IMR-90 (cell line): Measurements from ENCODE around the gene SOX6.

Experiments used
- BHLHE40 ChIP-seq: fragments of 150-350 bp; IDR thresholded peaks from 2 replicates; pipeline ENCODE4 v1.6.1; 2016; ENCODE audit warnings: mild to moderate bottlenecking, low read depth, low read length
- FOS ChIP-seq: fragments of 150-350 bp; IDR thresholded peaks from 2 replicates; pipeline ENCODE4 v1.6.1; 2016; ENCODE audit warnings: low read depth, low read length
- POLR2A ChIP-seq: IDR thresholded peaks from 2 replicates; pipeline ENCODE4 v1.6.1; 2012; ENCODE audit warnings: mild to moderate bottlenecking, low read depth, low read length
- RFX5 ChIP-seq: IDR thresholded peaks from 2 replicates; pipeline ENCODE4 v1.8.0; 2012; ENCODE audit warnings: low read depth, mild to moderate bottlenecking, low read length, moderate library complexity
- TF ChIP-seq, protein P1 (sequence below): conservative IDR thresholded peaks from 2 replicates; pipeline ENCODE4 v1.5.1; 2012; ENCODE audit warnings: mild to moderate bottlenecking, low read depth, low read length, improper control_type of control experiment

DNA sequence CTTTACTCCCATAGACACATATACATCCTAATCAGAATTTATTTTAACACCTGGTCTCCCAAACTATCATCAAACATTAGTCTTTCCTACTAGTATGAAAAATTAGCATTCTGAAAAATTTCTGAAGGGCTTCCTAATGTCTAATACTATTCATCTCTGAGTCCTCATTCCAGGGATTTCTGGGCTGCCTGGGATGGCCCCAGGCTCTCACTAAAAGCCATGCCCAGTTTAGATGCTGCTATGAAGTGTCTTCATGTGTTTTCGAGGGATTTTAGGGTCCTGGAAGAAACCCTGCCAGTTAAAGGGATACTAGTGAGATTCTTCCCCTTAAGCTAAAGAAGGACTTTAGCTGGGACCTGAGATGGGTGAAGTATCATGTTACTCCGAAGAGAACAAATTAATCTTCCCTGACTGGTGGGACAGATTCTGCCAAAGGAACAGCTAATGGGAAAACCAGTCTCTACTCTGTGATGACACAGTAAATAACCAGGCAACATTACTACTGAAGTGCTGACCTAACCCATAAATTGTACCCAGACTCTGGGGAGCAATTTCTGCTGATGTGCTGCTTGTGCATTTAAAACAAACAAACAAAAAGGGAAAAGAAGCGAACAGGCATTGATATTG is 342.6 kb downstream of the SOX6 start:
- TF ChIP-seq, protein P1, sequence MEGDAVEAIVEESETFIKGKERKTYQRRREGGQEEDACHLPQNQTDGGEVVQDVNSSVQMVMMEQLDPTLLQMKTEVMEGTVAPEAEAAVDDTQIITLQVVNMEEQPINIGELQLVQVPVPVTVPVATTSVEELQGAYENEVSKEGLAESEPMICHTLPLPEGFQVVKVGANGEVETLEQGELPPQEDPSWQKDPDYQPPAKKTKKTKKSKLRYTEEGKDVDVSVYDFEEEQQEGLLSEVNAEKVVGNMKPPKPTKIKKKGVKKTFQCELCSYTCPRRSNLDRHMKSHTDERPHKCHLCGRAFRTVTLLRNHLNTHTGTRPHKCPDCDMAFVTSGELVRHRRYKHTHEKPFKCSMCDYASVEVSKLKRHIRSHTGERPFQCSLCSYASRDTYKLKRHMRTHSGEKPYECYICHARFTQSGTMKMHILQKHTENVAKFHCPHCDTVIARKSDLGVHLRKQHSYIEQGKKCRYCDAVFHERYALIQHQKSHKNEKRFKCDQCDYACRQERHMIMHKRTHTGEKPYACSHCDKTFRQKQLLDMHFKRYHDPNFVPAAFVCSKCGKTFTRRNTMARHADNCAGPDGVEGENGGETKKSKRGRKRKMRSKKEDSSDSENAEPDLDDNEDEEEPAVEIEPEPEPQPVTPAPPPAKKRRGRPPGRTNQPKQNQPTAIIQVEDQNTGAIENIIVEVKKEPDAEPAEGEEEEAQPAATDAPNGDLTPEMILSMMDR = no peak
- no peak for TF ChIP-seq BHLHE40
- no peak for TF ChIP-seq POLR2A
- no peak for TF ChIP-seq FOS
- TF ChIP-seq RFX5 = no peak
